Endothelial cell of umbilical vein (primary cell): ENCODE measurements around the gene MYO7B.

ENCODE experiments used
- EZH2 ChIP-seq: IDR thresholded peaks from 2 replicates; pipeline ENCODE4 v1.6.1; 2012; ENCODE audit warnings: borderline replicate concordance, low read depth, mild to moderate bottlenecking, moderate library complexity, low read length, inconsistent platforms; ENCODE audit not compliant: severe bottlenecking
- MYC ChIP-seq: IDR thresholded peaks from one replicate; pipeline ENCODE4 v1.6.1; 2011; ENCODE audit warnings: mild to moderate bottlenecking, low read depth, low read length
- POLR2A ChIP-seq: IDR thresholded peaks from 2 replicates; pipeline ENCODE4 v1.6.1; 2012; ENCODE audit warnings: low read depth, mild to moderate bottlenecking, control low read depth, low read length
- POLR2AphosphoS5 ChIP-seq: IDR thresholded peaks from 2 replicates; pipeline ENCODE4 v1.6.1; 2012; ENCODE audit warnings: low read depth, mild to moderate bottlenecking, control low read depth, low read length, moderate library complexity; ENCODE audit not compliant: insufficient read depth
- TF ChIP-seq, protein P1 (sequence below), 2 donors: IDR thresholded peaks; 1 replicate in 1 of 2; 2 replicates in 1 of 2; pipeline ENCODE4 v1.5.1; 2011; ENCODE audit warnings: low read length in 2 of 2, mild to moderate bottlenecking in 2 of 2, moderate library complexity in 2 of 2, control low read depth in 1 of 2, inconsistent platforms in 1 of 2, low read depth in 1 of 2; ENCODE audit not compliant: insufficient read depth in 1 of 2; ENCODE audit errors: extremely low read depth in 1 of 2
- TF ChIP-seq, protein P2 (sequence below): IDR thresholded peaks from 2 replicates; pipeline ENCODE4 v1.6.1; 2011; ENCODE audit not compliant: insufficient read depth, insufficient read length

DNA sequence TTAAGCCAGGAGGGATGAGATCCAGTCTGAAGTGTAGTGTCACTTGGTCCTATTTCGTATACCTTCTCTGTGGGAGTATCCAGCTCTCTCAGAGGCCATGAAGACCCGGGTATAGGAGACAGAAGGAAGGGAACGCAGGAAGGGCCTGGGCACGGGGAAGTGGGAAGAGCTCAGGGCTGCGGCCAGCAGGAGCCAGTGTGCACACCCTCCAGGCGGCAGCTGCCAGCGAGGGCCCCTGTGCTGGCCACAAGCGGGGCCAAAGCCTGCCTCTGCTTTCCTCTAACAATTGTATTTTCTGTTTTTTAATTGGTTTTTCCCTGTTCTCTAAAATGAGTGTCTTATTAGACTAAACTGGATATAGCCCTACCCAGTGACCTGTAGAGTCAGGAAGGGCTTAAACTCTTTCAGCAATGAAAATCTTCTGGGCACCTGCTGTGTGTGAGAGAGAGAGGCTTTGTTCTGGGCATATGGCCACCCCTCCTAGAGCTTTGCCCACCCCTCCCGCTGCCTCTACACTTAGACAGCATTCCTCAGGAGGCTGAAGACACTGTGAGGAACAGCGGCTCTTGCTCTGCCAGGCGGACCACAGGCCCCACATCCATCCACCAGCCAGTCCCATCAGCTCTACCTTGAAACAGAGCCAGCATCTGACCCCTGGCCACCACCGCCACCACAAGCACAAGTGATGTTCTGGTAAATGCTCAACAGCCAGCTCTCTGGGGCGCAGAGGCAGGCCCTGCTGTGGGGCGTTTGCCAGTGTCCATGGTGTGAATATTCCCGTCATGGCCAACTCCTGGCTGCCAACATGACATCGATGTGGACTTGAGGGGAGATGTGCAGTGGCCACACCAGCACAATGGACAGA lies 120.0 kb downstream of the MYO7B start:
- TF ChIP-seq, protein P1, sequence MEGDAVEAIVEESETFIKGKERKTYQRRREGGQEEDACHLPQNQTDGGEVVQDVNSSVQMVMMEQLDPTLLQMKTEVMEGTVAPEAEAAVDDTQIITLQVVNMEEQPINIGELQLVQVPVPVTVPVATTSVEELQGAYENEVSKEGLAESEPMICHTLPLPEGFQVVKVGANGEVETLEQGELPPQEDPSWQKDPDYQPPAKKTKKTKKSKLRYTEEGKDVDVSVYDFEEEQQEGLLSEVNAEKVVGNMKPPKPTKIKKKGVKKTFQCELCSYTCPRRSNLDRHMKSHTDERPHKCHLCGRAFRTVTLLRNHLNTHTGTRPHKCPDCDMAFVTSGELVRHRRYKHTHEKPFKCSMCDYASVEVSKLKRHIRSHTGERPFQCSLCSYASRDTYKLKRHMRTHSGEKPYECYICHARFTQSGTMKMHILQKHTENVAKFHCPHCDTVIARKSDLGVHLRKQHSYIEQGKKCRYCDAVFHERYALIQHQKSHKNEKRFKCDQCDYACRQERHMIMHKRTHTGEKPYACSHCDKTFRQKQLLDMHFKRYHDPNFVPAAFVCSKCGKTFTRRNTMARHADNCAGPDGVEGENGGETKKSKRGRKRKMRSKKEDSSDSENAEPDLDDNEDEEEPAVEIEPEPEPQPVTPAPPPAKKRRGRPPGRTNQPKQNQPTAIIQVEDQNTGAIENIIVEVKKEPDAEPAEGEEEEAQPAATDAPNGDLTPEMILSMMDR (IDR thresholded peaks at IDR 0.05; ENCODE audit: extremely low read depth in 1 of 2, insufficient read depth in 1 of 2, low read depth in 1 of 2, low read length in 2 of 2): no peak
- TF ChIP-seq EZH2: no peak
- no peak for TF ChIP-seq POLR2A
- TF ChIP-seq, protein P2, sequence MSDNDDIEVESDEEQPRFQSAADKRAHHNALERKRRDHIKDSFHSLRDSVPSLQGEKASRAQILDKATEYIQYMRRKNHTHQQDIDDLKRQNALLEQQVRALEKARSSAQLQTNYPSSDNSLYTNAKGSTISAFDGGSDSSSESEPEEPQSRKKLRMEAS: no peak
- no peak for TF ChIP-seq MYC
- no peak for TF ChIP-seq POLR2AphosphoS5
